ENCODE measurements around the gene CLIP1.
A peak's percentile ranks its signal among the peaks of the same experiment; 100 is the strongest.

CLIP1 gene

GRCh38 chr12:122291431-122291830, 131.0 kb downstream of the CLIP1 start:
- no peak for DNase-seq (ENCODE audit: low read depth)
- TF ChIP-seq, protein P1, sequence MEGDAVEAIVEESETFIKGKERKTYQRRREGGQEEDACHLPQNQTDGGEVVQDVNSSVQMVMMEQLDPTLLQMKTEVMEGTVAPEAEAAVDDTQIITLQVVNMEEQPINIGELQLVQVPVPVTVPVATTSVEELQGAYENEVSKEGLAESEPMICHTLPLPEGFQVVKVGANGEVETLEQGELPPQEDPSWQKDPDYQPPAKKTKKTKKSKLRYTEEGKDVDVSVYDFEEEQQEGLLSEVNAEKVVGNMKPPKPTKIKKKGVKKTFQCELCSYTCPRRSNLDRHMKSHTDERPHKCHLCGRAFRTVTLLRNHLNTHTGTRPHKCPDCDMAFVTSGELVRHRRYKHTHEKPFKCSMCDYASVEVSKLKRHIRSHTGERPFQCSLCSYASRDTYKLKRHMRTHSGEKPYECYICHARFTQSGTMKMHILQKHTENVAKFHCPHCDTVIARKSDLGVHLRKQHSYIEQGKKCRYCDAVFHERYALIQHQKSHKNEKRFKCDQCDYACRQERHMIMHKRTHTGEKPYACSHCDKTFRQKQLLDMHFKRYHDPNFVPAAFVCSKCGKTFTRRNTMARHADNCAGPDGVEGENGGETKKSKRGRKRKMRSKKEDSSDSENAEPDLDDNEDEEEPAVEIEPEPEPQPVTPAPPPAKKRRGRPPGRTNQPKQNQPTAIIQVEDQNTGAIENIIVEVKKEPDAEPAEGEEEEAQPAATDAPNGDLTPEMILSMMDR (conservative IDR thresholded peaks at IDR 0.05; ENCODE audit: control insufficient read depth, insufficient read depth, low read depth, low read length), result no peak
- no peak overlapping the region for H3K4me3 ChIP-seq (ENCODE audit: control insufficient read depth, low read depth, low read length)

DNA sequence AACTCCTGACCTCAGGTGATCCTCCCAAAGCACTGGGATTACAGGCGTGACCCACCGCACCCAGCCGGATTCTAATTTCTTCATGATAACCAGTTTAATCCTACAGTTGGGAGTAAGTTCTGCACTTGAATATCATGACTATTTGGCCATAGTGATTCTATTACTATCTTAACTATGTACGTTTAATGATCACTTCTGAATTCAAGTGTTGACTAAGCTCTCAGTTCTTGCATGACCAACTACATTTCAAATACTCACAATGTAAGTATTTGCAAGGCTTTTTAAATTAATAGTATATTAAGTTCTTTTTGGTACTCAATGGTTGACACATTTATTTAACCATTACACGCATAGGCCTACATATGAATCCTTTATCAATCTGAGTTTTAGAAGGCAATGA, 138.8 kb downstream of the CLIP1 start:
- TF ChIP-seq, protein P1 (conservative IDR thresholded peaks at IDR 0.05; ENCODE audit: control insufficient read depth, insufficient read depth, low read depth, low read length), result no peak
- no peak overlapping the region for H3K4me3 ChIP-seq (ENCODE audit: control insufficient read depth, low read depth, low read length)
- DNase-seq (ENCODE audit: low read depth), result no peak

GRCh38 chr12:122282061-122282460, 140.4 kb downstream of the CLIP1 start:
- H3K4me3 ChIP-seq (ENCODE audit: control insufficient read depth, low read depth, low read length), result no peak overlapping the region
- TF ChIP-seq, protein P1 (conservative IDR thresholded peaks at IDR 0.05; ENCODE audit: control insufficient read depth, insufficient read depth, low read depth, low read length), result no peak
- peak; percentile 76 for DNase-seq (ENCODE audit: low read depth)

DNA sequence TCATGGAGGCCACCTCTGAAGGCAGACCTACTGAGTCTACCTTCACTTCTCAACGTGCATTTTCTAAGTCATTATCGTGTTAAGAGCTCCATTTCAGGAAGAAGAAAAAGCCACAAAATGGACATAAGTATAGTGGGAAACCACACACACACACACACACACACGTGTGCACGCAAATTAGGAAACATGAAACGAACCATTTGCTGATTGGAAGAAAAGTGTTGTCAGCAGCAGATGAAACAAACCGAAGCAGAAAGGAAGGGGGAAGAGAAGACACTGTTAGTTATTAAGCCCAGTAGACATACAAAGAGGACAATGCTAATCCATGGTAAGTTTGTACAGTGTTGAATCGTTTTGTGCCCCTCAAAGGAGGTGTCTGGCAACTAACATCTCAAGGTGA, 146.2 kb downstream of the CLIP1 start:
- DNase-seq (ENCODE audit: low read depth), result no peak
- TF ChIP-seq, protein P1 (conservative IDR thresholded peaks at IDR 0.05; ENCODE audit: control insufficient read depth, insufficient read depth, low read depth, low read length), result no peak
- no peak overlapping the region for H3K4me3 ChIP-seq (ENCODE audit: control insufficient read depth, low read depth, low read length)

DNA sequence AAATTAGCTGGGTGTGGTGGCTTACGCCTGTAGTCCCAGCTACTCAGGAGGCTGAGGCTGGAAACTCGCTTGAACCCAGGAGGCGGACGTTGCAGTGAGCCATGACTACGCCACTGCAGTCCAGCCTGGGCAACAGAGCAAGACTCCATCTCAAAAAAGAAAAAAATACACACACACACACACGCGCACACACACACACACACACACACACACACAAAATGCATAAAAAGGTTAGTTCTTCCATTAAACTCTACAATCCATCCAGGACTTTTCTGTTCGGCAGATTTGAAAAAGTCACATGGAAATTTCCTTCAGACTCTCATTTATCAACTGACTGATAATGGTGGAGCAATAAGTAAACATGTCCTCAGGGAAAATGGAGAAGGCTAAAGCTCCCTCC, 147.0 kb downstream of the CLIP1 start:
- H3K4me3 ChIP-seq (ENCODE audit: control insufficient read depth, low read depth, low read length), result no peak overlapping the region
- DNase-seq (ENCODE audit: low read depth), result no peak
- TF ChIP-seq, protein P1 (conservative IDR thresholded peaks at IDR 0.05; ENCODE audit: control insufficient read depth, insufficient read depth, low read depth, low read length), result no peak

GRCh38 chr12:122266230-122266901, 156.1 kb downstream of the CLIP1 start, which contains the start of gene VPS33A:
VPS33A (minus strand) TSS chr12:122266494; CDS start chr12:122266408, 86 bp downstream.
- DNase-seq (ENCODE audit: low read depth), result peak; percentile 98
- TF ChIP-seq, protein P1 (conservative IDR thresholded peaks at IDR 0.05; ENCODE audit: control insufficient read depth, insufficient read depth, low read depth, low read length), result no peak
- H3K4me3 ChIP-seq (ENCODE audit: control insufficient read depth, low read depth, low read length), result peak within 1 kb of the TSS; percentile 92
